Osteoblast (primary cell): ENCODE measurements around the gene KLRB1. TPM values are rescaled to one million over a fixed set of nuclear protein-coding genes. Genes with fewer than 3 reads are reported as not detected.
"Not testable (repeated sequence)": the region's sequence is repeated elsewhere in the genome, so short reads cannot be mapped to it uniquely, and the experiment has no call there.

Source experiments
- DNase-seq: peaks from one replicate; pipeline ENCODE4 v3.0.0; 2011; ENCODE audit warnings: low spot score, mixed read lengths; ENCODE audit not compliant: insufficient read length; ENCODE audit errors: missing footprints
- H2AFZ ChIP-seq: 2 replicates; pipeline ENCODE4 v1.6.0; 2011; ENCODE audit warnings: mild to moderate bottlenecking, low read length
- H3K27ac ChIP-seq: 2 replicates; pipeline ENCODE4 v1.5.1; 2011; ENCODE audit warnings: mild to moderate bottlenecking, low read depth, low read length, moderate library complexity
- H3K27me3 ChIP-seq: 2 replicates; pipeline ENCODE4 v1.6.0; 2012; ENCODE audit warnings: mild to moderate bottlenecking, control low read depth, inconsistent platforms, low read length, moderate library complexity; ENCODE audit not compliant: insufficient read depth
- H3K36me3 ChIP-seq: 2 replicates; pipeline ENCODE4 v1.5.1; 2011; ENCODE audit warnings: mild to moderate bottlenecking, low read length, control low read depth, moderate library complexity; ENCODE audit not compliant: insufficient read depth
- H3K4me1 ChIP-seq: 2 replicates; pipeline ENCODE4 v1.5.1; 2011; ENCODE audit warnings: mild to moderate bottlenecking, low read length, control low read depth, moderate library complexity; ENCODE audit not compliant: insufficient read depth
- H3K4me2 ChIP-seq: 2 replicates; pipeline ENCODE4 v1.6.0; 2011; ENCODE audit warnings: mild to moderate bottlenecking, low read length; ENCODE audit not compliant: insufficient read depth
- H3K4me3 ChIP-seq: fragments of 200-600 bp; sonication (generic); 3 replicates; pipeline ENCODE4 v1.5.1; 2012; ENCODE audit warnings: mild to moderate bottlenecking, low read length, inconsistent platforms; ENCODE audit not compliant: insufficient read depth
- H3K79me2 ChIP-seq: 2 replicates; pipeline ENCODE4 v1.6.0; 2012; ENCODE audit warnings: mild to moderate bottlenecking, low read length, control low read depth, inconsistent platforms; ENCODE audit not compliant: insufficient read depth
- H3K9me3 ChIP-seq: 2 replicates; pipeline ENCODE4 v1.5.1; 2011; ENCODE audit warnings: low read depth, low read length, control low read depth
- H4K20me1 ChIP-seq: 2 replicates; pipeline ENCODE4 v1.6.0; 2012; ENCODE audit warnings: mild to moderate bottlenecking, low read length, control low read depth; ENCODE audit not compliant: insufficient read depth
- total RNA-seq: library from RNA; depleted of rRNA; stranded (reverse); fragments of >200 nt; gene quantifications from 2 replicates; pipeline ENCODE4 v1.2.3, GENCODE V29; 2012
- TF ChIP-seq, protein P1 (sequence below): IDR thresholded peaks from 2 replicates; pipeline ENCODE4 v1.5.1; 2011; ENCODE audit warnings: mild to moderate bottlenecking, low read depth, low read length, moderate library complexity; ENCODE audit errors: extremely low read depth

Gene KLRB1
- total RNA-seq, 1 donor, result not detected

- H3K4me2 ChIP-seq, result no peak overlapping the region
- H4K20me1 ChIP-seq, result no peaks in the 10 kb centered on the region
- DNase-seq, result no peak
- no peak overlapping the region for H3K4me3 ChIP-seq
- TF ChIP-seq, protein P1, sequence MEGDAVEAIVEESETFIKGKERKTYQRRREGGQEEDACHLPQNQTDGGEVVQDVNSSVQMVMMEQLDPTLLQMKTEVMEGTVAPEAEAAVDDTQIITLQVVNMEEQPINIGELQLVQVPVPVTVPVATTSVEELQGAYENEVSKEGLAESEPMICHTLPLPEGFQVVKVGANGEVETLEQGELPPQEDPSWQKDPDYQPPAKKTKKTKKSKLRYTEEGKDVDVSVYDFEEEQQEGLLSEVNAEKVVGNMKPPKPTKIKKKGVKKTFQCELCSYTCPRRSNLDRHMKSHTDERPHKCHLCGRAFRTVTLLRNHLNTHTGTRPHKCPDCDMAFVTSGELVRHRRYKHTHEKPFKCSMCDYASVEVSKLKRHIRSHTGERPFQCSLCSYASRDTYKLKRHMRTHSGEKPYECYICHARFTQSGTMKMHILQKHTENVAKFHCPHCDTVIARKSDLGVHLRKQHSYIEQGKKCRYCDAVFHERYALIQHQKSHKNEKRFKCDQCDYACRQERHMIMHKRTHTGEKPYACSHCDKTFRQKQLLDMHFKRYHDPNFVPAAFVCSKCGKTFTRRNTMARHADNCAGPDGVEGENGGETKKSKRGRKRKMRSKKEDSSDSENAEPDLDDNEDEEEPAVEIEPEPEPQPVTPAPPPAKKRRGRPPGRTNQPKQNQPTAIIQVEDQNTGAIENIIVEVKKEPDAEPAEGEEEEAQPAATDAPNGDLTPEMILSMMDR, result no peak
- H3K27me3 ChIP-seq, result no peaks in the 10 kb centered on the region
- H3K36me3 ChIP-seq, result no peaks in the 10 kb centered on the region
- no peak overlapping the region for H3K27ac ChIP-seq
- no peaks in the 10 kb centered on the region for H3K79me2 ChIP-seq
- H2AFZ ChIP-seq, result no peak overlapping the region
- no peaks in the 10 kb centered on the region for H3K4me1 ChIP-seq
- no peaks in the 10 kb centered on the region for H3K9me3 ChIP-seq
These were observed 19.1 kb upstream of the KLRB1 start for GRCh38 chr12:9626821-9627220.

DNA sequence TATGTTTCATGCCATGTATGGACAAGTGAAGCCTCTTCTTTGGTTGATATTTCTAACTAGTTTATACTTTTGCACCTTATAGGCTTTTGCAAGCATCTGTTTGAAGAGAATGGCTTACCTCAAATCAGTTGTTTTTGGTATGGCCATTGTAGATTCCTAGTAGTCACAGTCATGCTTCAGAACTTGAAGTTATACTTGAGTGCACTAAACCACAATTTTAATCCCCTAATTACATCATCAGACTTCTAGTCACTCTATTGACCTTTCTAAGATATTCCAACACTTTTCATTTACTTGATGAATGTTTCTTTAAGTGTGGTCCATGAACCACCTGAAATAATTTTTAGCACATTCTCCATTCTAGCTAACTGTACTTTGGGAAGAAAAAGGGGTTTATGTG is 18.6 kb upstream of the KLRB1 start:
- no peaks in the 10 kb centered on the region for H3K79me2 ChIP-seq
- no peaks in the 10 kb centered on the region for H3K36me3 ChIP-seq
- no peak overlapping the region for H3K27ac ChIP-seq
- H3K9me3 ChIP-seq, result no peaks in the 10 kb centered on the region
- no peaks in the 10 kb centered on the region for H4K20me1 ChIP-seq
- no peak overlapping the region for H3K4me2 ChIP-seq
- no peak for DNase-seq
- H3K4me3 ChIP-seq, result no peak overlapping the region
- H2AFZ ChIP-seq, result no peak overlapping the region
- TF ChIP-seq, protein P1, result no peak
- H3K4me1 ChIP-seq, result no peaks in the 10 kb centered on the region
- no peaks in the 10 kb centered on the region for H3K27me3 ChIP-seq

DNA sequence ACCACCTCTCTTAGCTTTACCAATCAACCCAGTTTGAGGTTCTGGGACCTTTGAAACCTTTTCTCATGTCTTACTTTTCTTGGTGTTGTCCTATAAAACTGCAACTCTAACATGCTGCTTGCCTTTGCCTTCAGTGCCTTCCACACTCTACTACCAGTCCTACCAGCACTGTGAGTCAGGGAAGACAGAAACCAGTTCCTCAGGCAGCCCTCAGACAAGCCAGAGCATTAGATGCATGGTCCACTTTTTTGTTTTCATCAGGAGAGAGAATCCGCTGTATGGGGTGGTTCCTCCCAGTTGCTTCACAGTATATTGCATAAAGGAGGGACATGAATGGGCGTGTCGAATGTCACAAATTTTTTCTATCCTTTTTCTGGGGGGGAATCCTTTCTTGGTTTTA is 17.3 kb upstream of the KLRB1 start:
- no peaks in the 10 kb centered on the region for H3K36me3 ChIP-seq
- no peak overlapping the region for H3K27ac ChIP-seq
- TF ChIP-seq, protein P1, result no peak
- no peaks in the 10 kb centered on the region for H4K20me1 ChIP-seq
- H3K9me3 ChIP-seq, result no peaks in the 10 kb centered on the region
- H3K27me3 ChIP-seq, result no peaks in the 10 kb centered on the region
- H3K4me3 ChIP-seq, result no peak overlapping the region
- no peak overlapping the region for H3K4me2 ChIP-seq
- DNase-seq, result no peak
- H3K79me2 ChIP-seq, result no peaks in the 10 kb centered on the region
- no peaks in the 10 kb centered on the region for H3K4me1 ChIP-seq
- no peak overlapping the region for H2AFZ ChIP-seq

DNA sequence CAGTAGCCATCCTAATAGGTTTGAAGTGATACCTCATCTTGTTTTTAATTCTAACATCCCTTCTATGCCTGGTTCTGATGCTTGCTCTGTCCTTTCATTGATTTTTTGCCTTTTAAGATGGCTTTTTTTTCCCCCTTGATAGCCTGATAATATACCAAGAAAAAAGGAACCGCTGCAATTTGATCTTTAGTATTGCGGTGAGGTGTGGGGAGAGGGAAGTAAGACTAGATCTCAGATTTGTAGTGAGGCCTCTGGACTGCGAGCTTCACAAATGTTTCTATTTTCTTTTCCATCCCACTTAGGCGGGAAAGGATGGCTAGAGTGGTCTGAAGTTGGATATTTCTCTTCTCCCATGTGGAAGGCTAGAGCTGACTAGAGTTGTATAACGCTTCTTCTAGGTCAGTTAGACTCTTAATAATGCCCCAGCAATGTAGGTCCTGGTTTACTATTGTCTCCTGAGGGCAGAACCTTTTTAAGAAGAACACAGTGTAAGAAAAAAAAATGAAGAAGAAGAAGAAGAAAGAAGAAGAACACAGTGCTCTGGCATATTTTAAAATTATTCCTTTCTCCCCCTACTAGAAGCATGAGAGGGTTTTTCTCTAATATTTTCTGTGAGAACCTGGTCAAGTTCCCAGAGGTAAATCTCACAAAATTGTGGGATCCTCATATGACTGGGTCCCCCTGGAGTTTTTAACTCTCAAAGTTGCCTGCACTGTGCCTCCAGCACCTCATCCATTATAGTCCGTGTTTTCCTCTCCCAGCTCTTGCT is 11.9 kb upstream of the KLRB1 start:
- no peak for DNase-seq
- Histone ChIP-seq H3K27me3 (no peaks in the 10 kb centered on the region), H3K27ac (no peak overlapping the region), H3K4me3 (no peak overlapping the region), H2AFZ (no peak overlapping the region), H4K20me1 (no peaks in the 10 kb centered on the region), H3K9me3 (no peaks in the 10 kb centered on the region), H3K4me2 (no peak overlapping the region), H3K4me1 (no peaks in the 10 kb centered on the region), H3K36me3 (no peaks in the 10 kb centered on the region), H3K79me2 (no peaks in the 10 kb centered on the region)
- TF ChIP-seq, protein P1, result no peak

GRCh38 chr12:9618906-9619305 is 11.2 kb upstream of the KLRB1 start:
- not testable (repeated sequence) for DNase-seq, H3K4me3 ChIP-seq, H3K27ac ChIP-seq, H3K9me3 ChIP-seq, H3K27me3 ChIP-seq, H3K4me2 ChIP-seq, H3K79me2 ChIP-seq, H3K4me1 ChIP-seq, H3K36me3 ChIP-seq, H4K20me1 ChIP-seq, H2AFZ ChIP-seq
